NCI-H82 treated with DMSO at 0.1 percent for 48 hours (cell line): ENCODE data around the gene EXOC5.

Experiments
- DNase-seq: peaks from one replicate; lab custom pipeline; 2025; ENCODE audit not compliant: unreplicated experiment; lab: John Stamatoyannopoulos, UW

The EXOC5 gene, protein sequence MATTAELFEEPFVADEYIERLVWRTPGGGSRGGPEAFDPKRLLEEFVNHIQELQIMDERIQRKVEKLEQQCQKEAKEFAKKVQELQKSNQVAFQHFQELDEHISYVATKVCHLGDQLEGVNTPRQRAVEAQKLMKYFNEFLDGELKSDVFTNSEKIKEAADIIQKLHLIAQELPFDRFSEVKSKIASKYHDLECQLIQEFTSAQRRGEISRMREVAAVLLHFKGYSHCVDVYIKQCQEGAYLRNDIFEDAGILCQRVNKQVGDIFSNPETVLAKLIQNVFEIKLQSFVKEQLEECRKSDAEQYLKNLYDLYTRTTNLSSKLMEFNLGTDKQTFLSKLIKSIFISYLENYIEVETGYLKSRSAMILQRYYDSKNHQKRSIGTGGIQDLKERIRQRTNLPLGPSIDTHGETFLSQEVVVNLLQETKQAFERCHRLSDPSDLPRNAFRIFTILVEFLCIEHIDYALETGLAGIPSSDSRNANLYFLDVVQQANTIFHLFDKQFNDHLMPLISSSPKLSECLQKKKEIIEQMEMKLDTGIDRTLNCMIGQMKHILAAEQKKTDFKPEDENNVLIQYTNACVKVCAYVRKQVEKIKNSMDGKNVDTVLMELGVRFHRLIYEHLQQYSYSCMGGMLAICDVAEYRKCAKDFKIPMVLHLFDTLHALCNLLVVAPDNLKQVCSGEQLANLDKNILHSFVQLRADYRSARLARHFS

DNA sequence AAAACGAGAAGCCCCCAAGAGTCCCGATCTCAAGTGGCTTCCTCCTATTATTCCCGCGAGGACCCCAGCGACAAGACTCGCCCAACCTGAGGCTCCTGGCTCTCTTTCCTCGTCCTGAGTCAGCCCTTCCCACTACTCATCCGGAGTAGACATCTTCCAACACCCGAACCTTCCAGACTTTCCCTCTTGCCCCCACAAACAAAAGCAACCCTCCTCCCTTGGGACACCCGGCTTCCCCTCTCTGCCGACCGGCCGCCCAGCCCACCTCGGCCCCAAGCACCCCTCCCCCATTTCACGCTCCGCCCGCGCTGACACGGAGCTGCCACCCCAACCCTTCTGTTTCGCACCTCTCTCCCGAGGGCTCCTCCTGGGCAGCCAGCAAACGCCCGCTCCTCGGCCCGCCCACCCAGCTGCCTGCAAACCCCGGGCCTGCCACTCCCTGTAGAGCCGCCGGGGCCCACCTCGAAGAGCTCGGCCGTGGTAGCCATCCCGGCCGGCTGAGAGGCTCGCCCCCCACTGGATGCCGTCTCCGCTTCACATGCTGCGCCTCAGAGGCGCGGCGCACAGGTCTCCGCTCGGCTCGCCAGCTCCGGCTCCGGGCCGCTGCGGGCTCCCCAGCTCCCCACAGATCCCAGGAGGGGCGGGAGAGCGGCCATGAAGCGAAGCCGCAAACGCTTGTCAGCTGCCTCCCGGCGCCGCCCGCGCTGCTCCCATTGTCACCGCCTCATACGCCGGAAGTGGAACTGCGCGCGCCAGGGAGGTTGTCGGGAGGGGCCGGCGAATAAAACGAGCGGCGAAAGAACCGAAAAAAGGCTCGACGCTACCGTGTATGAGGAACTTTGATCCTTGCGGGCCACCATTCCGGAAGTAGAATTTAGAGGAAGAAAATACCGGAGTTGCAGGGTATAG lies at the start of gene EXOC5, which contains the start of gene AP5M1:
EXOC5 (minus strand) TSS at position 745 of the 909 bp plus-strand sequence; CDS start at position 488, 257 bp downstream.
AP5M1 (plus strand) TSS at position 811 of the 909 bp plus-strand sequence. CDS start 344 bp downstream, outside the sequence.
- peak; percentile 100 for DNase-seq

DNA sequence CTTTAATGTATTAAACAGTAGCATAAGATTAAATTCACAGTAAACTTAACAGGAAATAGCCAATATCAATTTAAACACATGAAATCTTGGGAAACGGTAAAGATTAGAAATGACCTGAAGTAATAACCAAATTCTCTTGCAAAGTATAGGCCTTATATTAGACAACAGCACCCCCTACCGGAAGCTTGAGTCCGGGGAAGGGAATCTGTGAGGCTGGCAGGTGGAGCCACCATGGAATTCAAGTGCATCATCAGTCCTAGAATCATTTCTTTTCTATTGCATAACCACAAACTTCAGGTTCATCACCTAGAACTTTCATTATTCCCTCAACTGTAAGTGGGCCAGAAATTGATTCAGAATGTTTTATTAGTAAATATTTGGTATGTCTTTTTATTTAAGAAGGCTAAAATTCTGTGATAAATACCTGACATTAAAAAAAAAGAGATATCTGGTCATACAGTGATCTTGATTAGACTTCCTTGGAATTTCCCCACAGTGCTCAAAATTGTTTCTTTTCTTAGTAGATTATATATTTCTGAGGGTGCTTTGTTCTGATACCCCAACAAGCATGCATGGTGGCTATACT lies 48.6 kb upstream of the EXOC5 start:
- peak; percentile 97 for DNase-seq

DNA sequence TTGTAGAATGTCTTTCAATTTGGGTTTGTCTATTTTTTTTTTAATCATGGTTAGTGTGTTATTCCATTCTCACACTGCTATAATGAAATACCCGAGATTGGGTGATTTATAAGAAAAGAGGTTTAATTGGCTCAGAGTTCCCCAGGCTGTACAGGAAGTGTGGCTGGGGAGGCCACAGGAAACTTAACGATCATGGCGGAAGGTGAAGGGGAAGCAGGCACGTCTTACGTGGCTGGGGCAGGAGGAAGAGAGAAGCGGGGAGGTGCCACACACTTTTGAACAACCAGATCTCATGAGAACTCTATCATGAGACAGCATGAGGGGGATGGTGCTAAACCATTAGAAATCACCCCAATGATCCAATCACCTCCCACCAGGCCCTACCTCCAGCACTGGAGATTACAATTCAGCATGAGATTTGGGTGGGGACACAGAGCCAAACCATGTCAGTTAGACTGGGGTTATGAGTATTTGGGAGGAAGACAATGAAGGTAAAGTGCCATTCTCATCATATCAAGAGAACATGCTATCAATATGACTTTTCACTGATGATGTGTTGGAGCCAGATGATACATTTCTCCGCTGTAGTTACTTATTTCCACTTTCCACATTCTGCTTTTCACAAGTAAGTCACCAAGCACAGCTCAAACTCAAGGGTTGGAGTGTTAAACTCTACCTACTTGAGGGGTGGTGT lies 45.8 kb upstream of the EXOC5 start:
- no peak for DNase-seq

DNA sequence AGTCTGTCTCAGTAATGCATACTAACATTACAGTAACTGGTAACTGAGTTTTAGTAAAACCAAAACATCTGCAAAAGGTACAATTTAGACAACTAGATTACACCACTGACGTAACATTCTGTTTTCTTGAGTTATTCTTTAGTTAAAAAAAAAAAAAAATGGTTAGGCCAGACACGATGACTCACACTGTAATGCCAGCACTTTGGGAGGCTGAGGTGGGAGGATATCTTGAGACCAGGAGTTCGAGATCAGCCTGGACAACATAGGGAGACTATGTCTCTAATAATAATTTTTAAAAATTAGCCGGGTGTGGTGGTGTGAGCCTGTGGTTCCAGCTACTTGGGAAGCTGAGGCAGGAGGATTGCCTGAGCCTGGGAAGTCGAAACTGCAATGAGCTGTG lies 34.2 kb upstream of the EXOC5 start:
- no peak for DNase-seq

DNA sequence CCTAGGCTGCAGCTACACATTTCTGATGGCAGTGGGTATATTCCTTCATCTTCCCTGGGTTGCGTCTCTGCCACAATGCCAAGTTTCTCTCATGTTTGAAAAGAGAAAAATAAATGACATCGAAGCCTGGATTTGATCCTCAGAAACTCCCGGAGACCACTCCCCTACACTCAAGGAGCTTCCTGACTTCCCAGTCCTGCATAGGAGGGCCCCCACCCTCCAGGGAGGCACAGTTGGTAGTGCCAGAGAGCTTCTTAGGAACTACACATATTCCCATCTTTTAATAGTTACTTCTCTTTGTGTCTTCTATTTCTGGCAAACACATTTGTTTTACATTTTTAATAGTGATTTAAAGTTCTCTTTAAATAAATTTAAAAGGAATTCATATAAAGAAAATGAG lies 30.8 kb upstream of the EXOC5 start:
- no peak for DNase-seq

DNA sequence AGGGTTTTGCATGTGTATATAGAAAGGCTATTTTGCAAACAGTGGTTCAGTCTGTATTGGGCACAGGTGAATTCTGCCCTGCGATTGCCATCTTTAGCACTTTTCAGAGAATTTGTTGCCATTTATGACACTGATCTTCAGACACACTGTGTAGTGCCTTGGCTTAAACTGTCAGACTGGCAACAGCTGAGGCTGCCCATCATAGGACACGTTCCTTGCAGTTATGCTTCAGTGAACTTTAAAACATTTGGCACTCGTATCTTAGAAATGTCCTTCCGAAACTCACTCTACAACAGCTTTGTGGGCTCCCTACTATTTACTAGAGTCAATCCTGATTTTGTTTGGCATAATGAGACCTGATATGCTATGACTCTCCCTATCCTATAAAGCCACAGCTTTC lies 29.1 kb upstream of the EXOC5 start:
- no peak for DNase-seq

DNA sequence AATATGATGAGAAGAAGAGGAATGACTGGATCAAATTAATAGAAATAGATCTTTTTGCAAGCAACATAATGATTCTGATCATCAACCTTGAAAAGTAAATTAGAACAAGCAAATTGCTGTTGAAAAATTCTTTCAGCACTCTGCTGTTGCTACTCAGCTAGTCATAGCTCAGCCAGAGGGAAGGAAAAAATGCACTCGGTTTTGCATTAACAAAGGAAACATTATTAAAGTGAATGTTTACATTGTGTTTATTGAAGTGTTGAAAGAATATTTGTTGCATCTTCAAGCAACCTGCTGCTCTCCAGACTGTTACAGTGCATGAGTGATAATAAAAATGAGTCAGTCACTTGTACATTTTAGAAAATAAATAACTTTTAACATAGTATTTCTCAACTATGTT lies 26.5 kb upstream of the EXOC5 start:
- DNase-seq: no peak

DNA sequence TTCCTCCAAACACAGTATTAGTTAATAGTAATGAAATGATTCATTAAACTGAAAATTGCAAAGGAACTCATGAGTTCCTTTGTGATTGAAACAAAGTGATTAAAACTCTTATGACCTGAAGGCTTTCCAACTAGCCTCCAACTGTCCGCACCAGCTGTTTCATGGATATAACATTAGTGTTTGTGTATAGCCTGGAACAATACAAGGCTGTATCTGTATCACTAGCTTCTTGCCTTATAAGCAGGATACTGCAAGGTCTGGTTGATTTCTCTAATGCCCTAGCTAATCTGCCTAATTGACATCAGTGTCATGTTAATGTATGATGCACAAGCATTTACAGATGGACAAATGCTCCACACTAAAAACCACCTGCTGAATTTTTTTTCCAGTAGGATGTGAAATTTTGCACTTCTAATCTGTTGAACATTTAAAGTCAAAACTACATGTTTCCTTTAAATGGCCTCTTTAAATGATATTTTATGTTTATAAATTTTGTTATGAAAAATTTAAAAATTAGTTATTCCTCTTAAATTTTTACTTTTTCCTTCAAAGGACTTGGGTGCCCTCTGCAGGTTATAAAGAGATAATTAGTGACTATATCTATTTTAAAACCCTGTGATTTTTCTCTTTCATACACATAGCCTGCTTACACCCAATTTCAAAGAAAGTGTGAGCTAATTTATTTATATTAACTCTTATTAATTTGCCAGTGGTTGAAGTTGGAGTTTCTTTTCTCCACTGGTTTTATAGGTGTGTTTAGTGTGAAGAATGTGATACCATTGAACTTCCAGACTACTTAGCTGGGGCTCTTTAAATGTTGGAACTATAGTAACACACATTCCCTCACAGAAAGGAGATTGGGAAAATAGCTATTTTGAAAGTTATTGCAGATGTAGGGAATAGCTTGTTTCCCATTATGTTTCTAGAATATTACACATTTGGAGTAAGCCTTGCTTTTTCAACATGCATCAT lies 25.4 kb upstream of the EXOC5 start:
- DNase-seq: peak; percentile 100

DNA sequence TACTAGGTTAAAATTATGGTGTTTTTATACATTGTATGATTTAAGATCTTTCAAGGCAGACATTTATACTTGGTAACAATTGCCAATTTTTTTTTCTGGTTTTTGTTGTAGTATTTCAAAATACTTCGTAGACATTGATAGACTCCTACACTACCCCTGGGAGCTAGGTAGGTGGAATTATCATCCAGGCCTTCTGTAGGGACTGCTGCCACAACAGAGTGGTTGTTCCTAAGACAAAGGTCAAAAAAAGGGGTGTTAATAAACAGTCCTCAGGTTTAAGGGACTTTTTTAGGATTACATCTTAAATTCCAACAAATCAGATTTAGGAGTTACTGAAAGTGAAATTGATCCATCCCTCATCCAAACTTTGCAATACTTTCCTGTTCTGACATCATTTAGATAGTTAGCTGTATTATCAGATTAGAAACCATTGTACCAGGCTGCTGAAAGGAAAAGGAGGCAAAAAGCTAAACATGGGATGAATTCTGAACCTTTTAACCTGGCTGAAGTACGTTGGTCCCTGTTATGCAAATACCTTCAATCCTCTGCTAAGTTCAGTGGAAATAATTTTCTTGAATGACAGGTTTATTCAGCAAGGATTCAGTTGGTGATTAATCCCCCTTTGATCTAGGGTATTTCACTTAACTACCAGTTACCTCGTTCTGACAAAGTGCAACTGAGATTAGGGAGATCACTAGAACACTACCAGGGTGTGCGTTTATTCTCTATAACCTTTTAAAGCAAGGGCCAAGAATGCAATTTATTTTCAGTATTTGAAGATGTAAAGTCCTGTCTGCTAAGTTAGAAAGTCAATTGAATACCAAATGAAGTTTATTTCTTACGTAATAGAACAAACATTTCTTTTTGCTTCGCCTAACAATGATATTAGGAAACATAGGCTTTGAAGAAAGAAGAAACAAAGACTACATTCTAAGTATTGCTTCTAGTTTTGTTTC lies 23.3 kb upstream of the EXOC5 start:
- peak; percentile 94 for DNase-seq

DNA sequence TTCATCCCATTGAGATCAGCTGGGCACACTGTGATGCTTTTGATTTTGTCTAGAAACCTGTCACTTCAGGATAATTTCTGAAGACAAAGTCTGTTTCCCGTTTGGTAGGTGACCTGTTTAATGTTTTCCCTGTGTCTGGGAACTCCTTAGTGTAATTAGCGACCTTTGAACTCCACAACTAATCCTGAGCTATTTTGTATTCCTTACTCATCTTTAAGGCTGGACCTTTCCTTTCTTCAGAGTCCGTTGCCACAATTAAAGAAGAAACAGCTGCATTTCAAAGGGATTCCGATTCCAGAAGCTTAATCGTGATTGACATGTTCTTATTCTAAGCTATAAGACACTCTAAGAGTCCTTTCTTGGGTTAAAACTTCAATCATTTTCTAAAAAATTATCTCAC lies 22.0 kb upstream of the EXOC5 start:
- peak; percentile 95 for DNase-seq

DNA sequence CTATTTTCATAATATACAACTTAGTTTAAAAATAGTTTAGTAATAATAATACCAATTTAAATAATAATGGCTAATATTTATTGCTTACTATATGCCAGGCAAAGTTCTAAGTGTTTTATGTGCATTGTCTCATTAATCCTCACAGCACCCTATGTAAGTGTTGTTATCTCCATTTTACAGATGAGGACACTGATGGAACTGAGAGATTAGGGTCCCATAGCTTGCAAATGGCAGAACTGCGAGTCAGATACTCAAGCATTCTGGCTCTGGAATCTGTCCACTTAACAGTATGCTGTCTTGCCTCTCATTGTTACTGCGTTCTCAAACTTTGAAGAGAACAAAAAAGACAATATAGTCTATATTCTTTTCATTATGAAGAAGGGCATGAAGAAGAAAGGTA lies 19.0 kb upstream of the EXOC5 start:
- no peak for DNase-seq

DNA sequence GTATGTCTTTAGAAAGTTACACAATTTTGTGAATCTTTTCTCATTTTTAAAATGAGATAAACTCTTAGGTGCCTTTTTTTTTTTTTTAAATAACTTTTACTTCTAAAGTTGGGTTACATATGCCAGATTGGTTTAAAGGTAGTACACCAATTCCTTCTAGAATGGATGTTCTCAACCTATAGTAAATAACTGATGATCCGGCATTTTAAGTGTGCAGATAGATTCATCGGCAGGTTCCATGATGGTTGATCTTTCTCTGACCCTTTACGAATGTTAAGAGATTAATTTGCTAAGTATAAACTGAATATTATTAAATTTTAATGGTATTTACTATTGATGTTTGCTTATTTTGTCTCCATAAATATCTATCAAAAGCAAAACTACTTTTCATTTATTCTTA lies 8.4 kb upstream of the EXOC5 start:
- no peak for DNase-seq

DNA sequence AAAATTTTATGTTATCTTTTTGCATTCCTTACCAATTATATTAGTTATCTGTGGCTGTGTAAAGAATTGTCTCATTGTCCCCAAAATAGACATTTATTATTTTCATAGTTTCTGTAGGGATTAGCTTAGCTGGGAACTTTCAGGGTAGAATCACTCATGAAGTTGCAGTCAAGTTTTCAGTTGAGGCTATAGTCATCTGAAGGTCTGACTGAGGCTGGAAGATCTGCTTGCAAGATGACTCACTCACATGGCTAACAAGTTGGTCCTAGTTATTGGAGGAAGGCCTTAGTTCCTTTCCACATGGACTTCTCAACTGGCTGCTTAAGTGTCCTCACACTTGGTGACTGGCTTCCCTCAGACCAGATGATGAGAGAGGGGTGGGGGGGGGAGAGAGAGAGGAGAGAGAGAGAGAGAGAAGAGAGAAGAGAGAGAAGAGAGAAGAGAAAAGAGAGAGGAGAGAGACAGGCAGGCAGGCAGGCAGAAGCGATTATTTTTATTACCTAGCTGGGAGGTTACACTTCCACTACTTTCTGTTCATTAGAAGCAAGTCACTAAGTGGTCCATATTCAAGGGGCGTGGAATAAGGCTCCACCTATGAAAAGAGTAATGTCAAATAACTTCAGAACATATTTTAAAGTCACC lies 6.4 kb upstream of the EXOC5 start:
- DNase-seq: no peak

DNA sequence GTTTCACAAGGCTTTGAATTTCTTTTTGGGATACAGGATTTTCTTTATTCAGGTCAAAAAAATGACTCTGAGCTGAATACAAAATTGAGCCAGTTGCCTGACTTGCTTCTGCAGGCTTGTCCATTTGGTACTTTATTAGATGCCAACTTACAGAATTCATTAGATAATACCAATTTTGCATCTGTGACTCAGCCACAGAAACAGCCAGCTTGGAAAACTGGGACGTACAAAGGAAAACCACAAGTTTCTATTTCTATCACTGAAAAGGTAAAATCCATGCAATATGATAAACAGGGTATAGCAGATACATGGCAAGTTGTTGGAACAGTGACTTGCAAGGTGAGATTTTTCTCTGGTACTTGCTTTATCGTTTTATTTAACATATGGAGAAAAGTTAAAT lies 5.8 kb upstream of the EXOC5 start:
- DNase-seq: no peak

DNA sequence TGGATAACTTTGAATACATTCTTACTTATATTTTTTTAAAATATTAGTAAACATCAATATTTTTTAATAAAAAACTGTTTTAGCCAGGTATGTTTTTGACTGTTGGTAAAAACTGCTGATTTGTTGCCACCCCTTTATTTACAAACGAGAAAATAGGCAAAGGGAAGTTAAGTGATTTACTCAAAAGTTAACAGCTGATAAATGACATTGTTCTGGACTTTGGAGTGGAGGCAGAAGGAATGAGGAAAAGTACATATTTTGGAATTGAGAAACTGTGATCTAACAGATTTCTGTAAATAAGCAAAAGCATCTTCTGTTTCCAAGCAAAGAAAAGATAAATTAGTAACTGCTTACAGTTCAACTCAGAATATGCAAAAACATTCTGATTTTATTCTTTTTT lies 4.5 kb upstream of the EXOC5 start:
- DNase-seq: no peak

DNA sequence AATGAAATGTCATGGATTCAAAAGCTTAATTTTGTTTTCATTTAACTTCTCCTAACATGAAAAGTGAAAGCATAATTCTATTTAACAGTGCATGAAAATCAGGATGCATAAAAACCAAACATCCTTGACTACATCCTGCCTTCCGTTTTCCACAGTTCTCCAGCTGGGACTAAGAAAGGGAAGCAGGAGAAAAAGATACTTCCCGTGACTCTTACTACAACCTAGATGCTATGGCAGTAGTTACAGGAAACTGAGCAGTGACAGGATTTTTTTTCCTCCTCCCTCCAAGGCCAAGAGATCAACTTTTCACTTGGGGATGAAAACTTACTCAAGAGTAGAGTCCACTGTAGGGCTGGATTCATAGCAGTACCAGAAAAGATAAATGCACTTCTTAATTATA lies 2.6 kb downstream of the EXOC5 start:
- no peak for DNase-seq

DNA sequence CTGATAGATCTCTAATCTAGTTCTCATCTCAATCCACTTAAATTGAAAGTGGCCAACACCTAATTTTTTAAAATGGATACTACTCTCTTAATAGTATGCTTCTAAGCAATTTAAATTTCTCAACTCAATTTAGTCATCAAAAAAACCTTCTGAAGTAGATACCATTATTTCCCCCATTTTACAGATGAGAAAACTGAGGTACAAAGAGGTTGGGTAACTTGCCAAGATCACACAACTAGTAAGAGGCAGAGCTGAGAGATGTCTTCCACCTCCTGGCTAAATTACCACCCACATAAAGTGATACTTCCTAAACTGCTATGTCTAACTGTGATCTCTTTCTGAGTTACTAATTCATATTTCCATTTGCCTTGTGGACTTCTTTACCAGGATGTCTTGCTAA lies 6.6 kb downstream of the EXOC5 start:
- DNase-seq: no peak

DNA sequence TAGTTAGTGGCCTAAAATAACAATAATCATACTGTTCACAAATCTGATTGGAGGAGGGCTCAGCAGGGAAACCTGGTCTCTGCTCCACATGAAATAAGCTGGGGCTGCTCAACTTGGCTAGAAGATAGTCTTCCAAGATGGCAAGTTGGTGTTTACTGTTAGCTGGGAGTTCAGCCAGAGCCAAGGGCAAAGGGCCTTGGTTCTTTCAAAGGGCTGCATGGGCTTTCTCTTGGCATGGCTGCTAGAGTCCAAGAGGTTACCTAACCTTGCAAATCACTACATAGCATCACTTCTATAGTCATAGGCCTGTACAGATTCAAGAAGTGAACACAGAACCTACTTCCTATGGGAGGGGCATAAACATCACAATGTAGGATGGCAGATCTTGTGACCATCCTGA lies 7.1 kb downstream of the EXOC5 start:
- no peak for DNase-seq
